ENCODE measurements around the gene PSENEN. TPM values are rescaled to one million over a fixed set of nuclear protein-coding genes. Genes with fewer than 3 reads are reported as not detected.

PSENEN gene
- total RNA-seq, 1 experiment from 2014 or later = 65.0 TPM

- Mint-ChIP-seq H3K9me3 (ENCODE audit: unreplicated experiment) (no peaks in the 10 kb centered on the region), H3K4me1 (ENCODE audit: insufficient read depth, unreplicated experiment) (peaks cover 23% of the 10 kb centered on the region), H3K4me3 (ENCODE audit: unreplicated experiment) (peak overlapping the region; percentile 88), H3K27ac (ENCODE audit: low read depth, unreplicated experiment) (peak overlapping the region; percentile 97), H3K27me3 (ENCODE audit: insufficient read depth, unreplicated experiment) (no peaks in the 10 kb centered on the region), H3K36me3 (ENCODE audit: insufficient read depth, unreplicated experiment) (peaks cover 14% of the 10 kb centered on the region)
- TF ChIP-seq CTCF (IDR thresholded peaks at IDR 0.05; ENCODE audit: unreplicated experiment) = no peak
- DNase-seq (ENCODE audit: unreplicated experiment) = no peak
- intact Hi-C loops (cut with micrococcal nuclease) = no loop called here
- BruUV-seq (replicated peaks) = TSS peak; percentile 22
- ChIA-PET CTCF (interaction anchor here (0.5 to 1.3 kb wide), 8 partner anchors 9 to 215 kb away, joined by 3 to 8 read pairs (median 3); no protein-coding TSS in a partner anchor), POLR2A (interaction anchor here (0.9 to 1.4 kb wide), 2 partner anchors 29 to 71 kb away, joined by 3 read pairs; partner anchors contain the start of genes PSENEN and U2AF1L4)
These were observed 29.3 kb upstream of the PSENEN start for GRCh38 chr19:35715981-35716800.

GRCh38 chr19:35716801-35717664, 28.4 kb upstream of the PSENEN start:
- Mint-ChIP-seq H3K9me3 (ENCODE audit: unreplicated experiment) (no peaks in the 10 kb centered on the region), H3K4me3 (ENCODE audit: unreplicated experiment) (peak overlapping the region; percentile 88), H3K27ac (ENCODE audit: low read depth, unreplicated experiment) (peak overlapping the region; percentile 97), H3K4me1 (ENCODE audit: insufficient read depth, unreplicated experiment) (peaks cover 20% of the 10 kb centered on the region), H3K27me3 (ENCODE audit: insufficient read depth, unreplicated experiment) (no peaks in the 10 kb centered on the region), H3K36me3 (ENCODE audit: insufficient read depth, unreplicated experiment) (peaks cover 22% of the 10 kb centered on the region)
- BruUV-seq (replicated peaks) = no TSS peak
- intact Hi-C loops (cut with micrococcal nuclease) = loop anchor here (1.0 kb wide), 4 partner anchors 24 to 207 kb away; partner anchors contain the start of genes PSENEN and U2AF1L4
- TF ChIP-seq CTCF (IDR thresholded peaks at IDR 0.05; ENCODE audit: unreplicated experiment) = peak; percentile 86
- POLR2A ChIA-PET = no interaction called here
- CTCF ChIA-PET = interaction anchor here (0.6 kb wide), 1 partner anchor 159 kb away, joined by 3 read pairs; no protein-coding TSS in a partner anchor
- peak; percentile 97 for DNase-seq (ENCODE audit: unreplicated experiment)

GRCh38 chr19:35717665-35718344, 27.6 kb upstream of the PSENEN start, which contains the start of gene KMT2B:
KMT2B (plus strand) TSS chr19:35718003; CDS start chr19:35718019, 16 bp downstream.
- peaks cover 20% of the 10 kb centered on the region for H3K4me1 Mint-ChIP-seq (ENCODE audit: insufficient read depth, unreplicated experiment)
- TF ChIP-seq CTCF (IDR thresholded peaks at IDR 0.05; ENCODE audit: unreplicated experiment) = no peak
- H3K4me3 Mint-ChIP-seq (ENCODE audit: unreplicated experiment) = peak within 1 kb of the TSS; percentile 88
- BruUV-seq (replicated peaks) = no TSS peak
- POLR2A ChIA-PET = interaction anchor here (0.9 to 1.4 kb wide), 7 partner anchors 13 to 1132 kb away, joined by 3 to 8 read pairs (median 4); partner anchors contain the start of genes COX6B1, LIN37, PSENEN and U2AF1L4
- H3K36me3 Mint-ChIP-seq (ENCODE audit: insufficient read depth, unreplicated experiment) = peaks cover 30% of the 10 kb centered on the region
- intact Hi-C loops (cut with micrococcal nuclease) = loop anchor here (1.0 kb wide), 4 partner anchors 25 to 208 kb away; partner anchors contain the start of genes PSENEN and U2AF1L4
- H3K9me3 Mint-ChIP-seq (ENCODE audit: unreplicated experiment) = no peaks in the 10 kb centered on the region
- no peaks in the 10 kb centered on the region for H3K27me3 Mint-ChIP-seq (ENCODE audit: insufficient read depth, unreplicated experiment)
- H3K27ac Mint-ChIP-seq (ENCODE audit: low read depth, unreplicated experiment) = peak within 1 kb of the TSS; percentile 97
- no peak for DNase-seq (ENCODE audit: unreplicated experiment)
- CTCF ChIA-PET = interaction anchor here (0.6 to 1.3 kb wide), 2 partner anchors 25 to 159 kb away, joined by 3 to 5 read pairs; no protein-coding TSS in a partner anchor
